Ishikawa (cell line): ENCODE data around the gene ZFAND3.

Experiments used
- CEBPB ChIP-seq: IDR thresholded peaks from 2 replicates; pipeline ENCODE4 v1.6.1; 2012
- CREB1 ChIP-seq: IDR thresholded peaks from 2 replicates; pipeline ENCODE4 v1.6.1; 2012; ENCODE audit warnings: low read depth
- EGR1 ChIP-seq: IDR thresholded peaks from 2 replicates; pipeline ENCODE4 v1.6.1; 2012
- EP300 ChIP-seq: IDR thresholded peaks from 2 replicates; pipeline ENCODE4 v1.6.1; 2012; ENCODE audit warnings: borderline replicate concordance
- FOXM1 ChIP-seq: IDR thresholded peaks from 2 replicates; pipeline ENCODE4 v1.6.1; 2012; ENCODE audit warnings: low read depth, borderline replicate concordance
- MAX ChIP-seq: IDR thresholded peaks from 2 replicates; pipeline ENCODE4 v1.6.1; 2012
- NFIC ChIP-seq: IDR thresholded peaks from 2 replicates; pipeline ENCODE4 v1.6.1; 2012
- RAD21 ChIP-seq: IDR thresholded peaks from 2 replicates; pipeline ENCODE4 v1.6.1; 2012; ENCODE audit warnings: low read depth
- REST ChIP-seq: IDR thresholded peaks from 2 replicates; pipeline ENCODE4 v1.6.1; 2012; ENCODE audit warnings: low read depth, mild to moderate bottlenecking
- TAF1 ChIP-seq: IDR thresholded peaks from 2 replicates; pipeline ENCODE4 v1.6.1; 2012; ENCODE audit warnings: low read depth, mild to moderate bottlenecking
- TCF12 ChIP-seq: IDR thresholded peaks from 2 replicates; pipeline ENCODE4 v1.6.1; 2012; ENCODE audit warnings: low read depth
- TEAD4 ChIP-seq: IDR thresholded peaks from 2 replicates; pipeline ENCODE4 v1.6.1; 2012
- USF1 ChIP-seq: IDR thresholded peaks from 2 replicates; pipeline ENCODE4 v1.6.1; 2012
- YY1 ChIP-seq: IDR thresholded peaks from 2 replicates; pipeline ENCODE4 v1.6.1; 2012; ENCODE audit warnings: low read depth
- ZBTB7A ChIP-seq: IDR thresholded peaks from 2 replicates; pipeline ENCODE4 v1.6.1; 2012; ENCODE audit warnings: low read depth

ZFAND3 gene

GRCh38 chr6:38156818-38157565 lies 337.5 kb downstream of the ZFAND3 start:
- TF ChIP-seq EP300 (no peak), TEAD4 (no peak), YY1 (no peak), CREB1 (no peak), REST (no peak), NFIC (no peak), TAF1 (no peak)

GRCh38 chr6:38157905-38158304 lies 338.4 kb downstream of the ZFAND3 start:
- TF ChIP-seq EGR1 (no peak), TCF12 (no peak)

- TF ChIP-seq RAD21, result no peak
- no peak for TF ChIP-seq YY1
- no peak for TF ChIP-seq REST
- TF ChIP-seq ZBTB7A, result no peak
- no peak for TF ChIP-seq MAX
- TF ChIP-seq TCF12, result no peak
- no peak for TF ChIP-seq CREB1
- no peak for TF ChIP-seq NFIC
- TF ChIP-seq EGR1, result no peak
- no peak for TF ChIP-seq TEAD4
- no peak for TF ChIP-seq CEBPB
- TF ChIP-seq TAF1, result no peak
- TF ChIP-seq FOXM1, result no peak
- TF ChIP-seq USF1, result no peak
- TF ChIP-seq EP300, result no peak
Measured at GRCh38 chr6:38158762-38159350, 339.3 kb downstream of the ZFAND3 start.

- TF ChIP-seq TAF1 (no peak), FOXM1 (no peak), REST (no peak), CEBPB (no peak), NFIC (no peak), EGR1 (no peak), TEAD4 (no peak), MAX (no peak), RAD21 (no peak), ZBTB7A (no peak), CREB1 (no peak), YY1 (no peak), USF1 (no peak), EP300 (no peak), TCF12 (no peak)
Measured at GRCh38 chr6:38159596-38159995, 340.1 kb downstream of the ZFAND3 start.

GRCh38 chr6:38160831-38161230 lies 341.3 kb downstream of the ZFAND3 start:
- no peak for TF ChIP-seq TAF1
- no peak for TF ChIP-seq CEBPB
- TF ChIP-seq MAX, result no peak
- TF ChIP-seq EP300, result no peak
- TF ChIP-seq NFIC, result no peak
- no peak for TF ChIP-seq CREB1
- TF ChIP-seq YY1, result no peak
- TF ChIP-seq RAD21, result no peak
- TF ChIP-seq REST, result no peak
- TF ChIP-seq TEAD4, result no peak
- TF ChIP-seq TCF12, result no peak
- TF ChIP-seq FOXM1, result no peak
- TF ChIP-seq ZBTB7A, result no peak
